Stimulated activated naive CD8-positive, alpha-beta T cell treated with anti-CD3 and anti-CD28 coated beads, Interleukin-15, Interleukin-2, amounts not matched to agents 100 U/mL and 50 U/mL, for 24 hours (primary cell): ENCODE data around the gene MAB21L4.
"Not testable (repeated sequence)": the region's sequence is repeated elsewhere in the genome, so short reads cannot be mapped to it uniquely, and the experiment has no call there.

Experiments
- ATAC-seq: fragments of 150-1000 bp; cut with Tn5 transposase; one replicate; pipeline ENCODE4 v1.10.0; 2021
- DNase-seq: peaks from one replicate; pipeline ENCODE4 v3.0.0; 2021

The MAB21L4 gene

GRCh38 chr2:240857039-240858008, 38.6 kb downstream of the MAB21L4 start:
- ATAC-seq: no peak
- DNase-seq: no peak

GRCh38 chr2:240856151-240856980, 39.6 kb downstream of the MAB21L4 start:
- DNase-seq (no peak), ATAC-seq (no peak)

- no peak for DNase-seq
- no peak for ATAC-seq
Observed at GRCh38 chr2:240855670-240856069, 40.3 kb downstream of the MAB21L4 start.

GRCh38 chr2:240852671-240853314, 43.2 kb downstream of the MAB21L4 start:
- ATAC-seq (no peak), DNase-seq (no peak)

- DNase-seq: peak; percentile 86
- peak; percentile 76 for ATAC-seq
Observed at GRCh38 chr2:240851078-240851991, 44.6 kb downstream of the MAB21L4 start.

GRCh38 chr2:240850756-240851077, 45.2 kb downstream of the MAB21L4 start:
- DNase-seq (no peak), ATAC-seq (no peak)

- ATAC-seq: no peak
- DNase-seq: no peak
Observed at GRCh38 chr2:240850026-240850425, 45.9 kb downstream of the MAB21L4 start.

- DNase-seq (no peak), ATAC-seq (no peak)
Observed at GRCh38 chr2:240848900-240849680, 46.9 kb downstream of the MAB21L4 start.

GRCh38 chr2:240847817-240848216, 48.1 kb downstream of the MAB21L4 start:
- ATAC-seq (no peak), DNase-seq (no peak)

GRCh38 chr2:240846873-240847595, 48.9 kb downstream of the MAB21L4 start:
- no peak for ATAC-seq
- no peak for DNase-seq

- not testable (repeated sequence) for ATAC-seq, DNase-seq
Observed at GRCh38 chr2:240846309-240846708, 49.6 kb downstream of the MAB21L4 start.

GRCh38 chr2:240840435-240841060, 55.4 kb downstream of the MAB21L4 start:
- DNase-seq (peak; percentile 35), ATAC-seq (peak; percentile 31)

GRCh38 chr2:240839152-240840143, 56.5 kb downstream of the MAB21L4 start:
- DNase-seq (no peak), ATAC-seq (no peak)

GRCh38 chr2:240837621-240838020, 58.3 kb downstream of the MAB21L4 start:
- ATAC-seq (no peak), DNase-seq (no peak)

GRCh38 chr2:240836781-240837467, 59.0 kb downstream of the MAB21L4 start:
- ATAC-seq: no peak
- DNase-seq: no peak
